HEK293 (cell line): ENCODE results near the gene CPA4.

Experiments
- CTCF ChIA-PET: fragments of 350-600 bp; formaldehyde crosslinking; extraction: SDS; loops from one replicate; lab custom pipeline; 2021; ENCODE audit warnings: antibody characterized with exemption; lab: Yijun Ruan, JAX
- POLR2A ChIA-PET: fragments of 300-600 bp; formaldehyde crosslinking; extraction: SDS; loops from one replicate; lab custom pipeline; 2020; ENCODE audit warnings: antibody characterized with exemption, inconsistent platforms; lab: Yijun Ruan, JAX
- H3K27ac ChIP-seq: fragments of 200-500 bp; sonication (Bioruptor generic); 2 replicates; pipeline ENCODE4 v1.5.1; 2014; ENCODE audit warnings: low read depth, low read length, control low read depth, inconsistent platforms; ENCODE audit errors: extremely low read depth
- H3K36me3 ChIP-seq, 2 experiments: fragments of 200-500 bp in 1 of 2; sonication (Bioruptor generic) in 1 of 2; 1 replicate in 1 of 2; 2 replicates in 1 of 2; pipeline ENCODE4 v1.5.1; 2014 to 2017; ENCODE audit warnings: inconsistent platforms in 2 of 2, low read length in 2 of 2; ENCODE audit not compliant: control insufficient read depth in 2 of 2, insufficient read depth in 1 of 2
- H3K4me1 ChIP-seq: fragments of 200-500 bp; sonication (Bioruptor generic); 2 replicates; pipeline ENCODE4 v1.5.1; 2014; ENCODE audit warnings: mild to moderate bottlenecking, low read length, inconsistent platforms; ENCODE audit not compliant: control insufficient read depth, insufficient read depth
- H3K4me3 ChIP-seq: 2 replicates; pipeline ENCODE4 v1.5.1; 2011; ENCODE audit warnings: low read depth, mild to moderate bottlenecking, control low read depth, low read length, moderate library complexity
- H3K9me3 ChIP-seq: fragments of 200-500 bp; sonication (Bioruptor generic); 2 replicates; pipeline ENCODE4 v1.5.1; 2014; ENCODE audit warnings: low read depth, low read length, inconsistent platforms; ENCODE audit not compliant: control insufficient read depth, insufficient read depth
- FEZF1 ChIP-seq: fragments of 450-650 bp; formaldehyde crosslinking; IDR thresholded peaks from 2 replicates; pipeline ENCODE4 v1.5.1; 2016; ENCODE audit warnings: missing biosample characterization, missing genetic modification characterization
- KLF16 ChIP-seq: fragments of 450-650 bp; formaldehyde crosslinking; IDR thresholded peaks from 2 replicates; pipeline ENCODE4 v1.5.1; 2017; ENCODE audit warnings: missing biosample characterization, missing genetic modification characterization
- OVOL3 ChIP-seq: fragments of 450-650 bp; formaldehyde crosslinking; IDR thresholded peaks from 2 replicates; pipeline ENCODE4 v1.5.1; 2016; ENCODE audit warnings: missing biosample characterization, missing genetic modification characterization
- PRDM1 ChIP-seq: fragments of 450-650 bp; formaldehyde crosslinking; IDR thresholded peaks from 2 replicates; pipeline ENCODE4; 2016; ENCODE audit warnings: missing biosample characterization, missing genetic modification characterization
- SALL2 ChIP-seq: fragments of 450-650 bp; formaldehyde crosslinking; IDR thresholded peaks from 2 replicates; pipeline ENCODE4 v1.5.0; 2017; ENCODE audit warnings: missing biosample characterization, mild to moderate bottlenecking, missing genetic modification characterization, borderline replicate concordance
- SETDB1 ChIP-seq: IDR thresholded peaks from one replicate; pipeline ENCODE4 v1.6.1; 2017; ENCODE audit warnings: mild to moderate bottlenecking, low read length, moderate library complexity, mixed read lengths; ENCODE audit not compliant: insufficient read length
- TCF7L2 ChIP-seq: IDR thresholded peaks from 2 replicates; pipeline ENCODE4 v1.6.1; 2011; ENCODE audit warnings: low read depth, mild to moderate bottlenecking, inconsistent platforms, low read length, moderate library complexity, borderline replicate concordance
- TRIM28 ChIP-seq: IDR thresholded peaks from 2 replicates; pipeline ENCODE4 v1.6.1; 2011; ENCODE audit warnings: low read length, control low read depth, borderline replicate concordance
- ZBTB17 ChIP-seq: fragments of 450-650 bp; formaldehyde crosslinking; IDR thresholded peaks from 2 replicates; pipeline ENCODE4 v1.5.1; 2016; ENCODE audit warnings: missing biosample characterization, missing genetic modification characterization
- ZBTB20 ChIP-seq: fragments of 450-650 bp; formaldehyde crosslinking; IDR thresholded peaks from 2 replicates; pipeline ENCODE4 v1.5.1; 2016; ENCODE audit warnings: missing biosample characterization, missing genetic modification characterization
- ZBTB21 ChIP-seq: fragments of 450-650 bp; formaldehyde crosslinking; IDR thresholded peaks from 2 replicates; pipeline ENCODE4 v1.5.1; 2017; ENCODE audit warnings: missing biosample characterization, missing genetic modification characterization
- ZNF146 ChIP-seq: fragments of 450-650 bp; formaldehyde crosslinking; IDR thresholded peaks from 2 replicates; pipeline ENCODE4 v1.5.1; 2016; ENCODE audit warnings: missing biosample characterization, missing genetic modification characterization
- ZNF16 ChIP-seq: fragments of 450-650 bp; formaldehyde crosslinking; IDR thresholded peaks from 2 replicates; pipeline ENCODE4 v1.5.1; 2016; ENCODE audit warnings: low read depth, missing biosample characterization, missing genetic modification characterization
- ZNF239 ChIP-seq: fragments of 450-650 bp; formaldehyde crosslinking; IDR thresholded peaks from 2 replicates; pipeline ENCODE4 v1.5.1; 2016; ENCODE audit warnings: missing biosample characterization, missing genetic modification characterization
- ZNF274 ChIP-seq, 2 experiments: fragments of 200-500 bp in 1 of 2; fragments of 450-650 bp in 1 of 2; sonication (Bioruptor generic) in 1 of 2; formaldehyde crosslinking in 1 of 2; IDR thresholded peaks; 2 replicates each; pipeline versions ENCODE4 v1.5.1 to v1.6.1; 2014 to 2016; ENCODE audit warnings: borderline replicate concordance in 1 of 2, inconsistent platforms in 1 of 2, low read length in 1 of 2, missing biosample characterization in 1 of 2, missing genetic modification characterization in 1 of 2
- ZNF354C ChIP-seq: fragments of 450-650 bp; formaldehyde crosslinking; IDR thresholded peaks from 2 replicates; pipeline ENCODE4 v1.5.1; 2016; ENCODE audit warnings: missing biosample characterization, missing genetic modification characterization, low read depth, borderline replicate concordance
- ZNF529 ChIP-seq: fragments of 450-650 bp; formaldehyde crosslinking; IDR thresholded peaks from 2 replicates; pipeline ENCODE4 v1.5.1; 2017; ENCODE audit warnings: missing genetic modification characterization, missing biosample characterization; ENCODE audit not compliant: insufficient replicate concordance
- ZNF548 ChIP-seq: fragments of 450-650 bp; formaldehyde crosslinking; IDR thresholded peaks from 2 replicates; pipeline ENCODE4 v1.5.1; 2016; ENCODE audit warnings: missing biosample characterization, missing genetic modification characterization
- ZNF610 ChIP-seq: fragments of 450-650 bp; formaldehyde crosslinking; IDR thresholded peaks from 2 replicates; pipeline ENCODE4 v1.5.1; 2016; ENCODE audit warnings: missing biosample characterization, missing genetic modification characterization, borderline replicate concordance
- ZNF629 ChIP-seq: fragments of 450-650 bp; formaldehyde crosslinking; IDR thresholded peaks from 2 replicates; pipeline ENCODE4 v1.5.1; 2017; ENCODE audit warnings: missing biosample characterization, missing genetic modification characterization
- ZNF664 ChIP-seq: fragments of 450-650 bp; formaldehyde crosslinking; IDR thresholded peaks from 2 replicates; pipeline ENCODE4 v1.5.1; 2016; ENCODE audit warnings: missing biosample characterization, missing genetic modification characterization
- ZNF677 ChIP-seq: fragments of 450-650 bp; IDR thresholded peaks from 2 replicates; pipeline ENCODE4 v1.5.0; 2018; ENCODE audit warnings: missing biosample characterization, mild to moderate bottlenecking, missing genetic modification characterization, moderate library complexity
- ZNF701 ChIP-seq: fragments of 450-650 bp; formaldehyde crosslinking; IDR thresholded peaks from 2 replicates; pipeline ENCODE4 v1.5.1; 2016; ENCODE audit warnings: missing biosample characterization, missing genetic modification characterization
- ZXDB ChIP-seq: fragments of 450-650 bp; formaldehyde crosslinking; IDR thresholded peaks from 2 replicates; pipeline ENCODE4 v1.5.1; 2016; ENCODE audit warnings: missing biosample characterization, missing genetic modification characterization
- TF ChIP-seq, protein P1 (sequence below): sonication (generic); formaldehyde crosslinking; IDR thresholded peaks from 2 replicates; pipeline ENCODE4 v1.8.1; 2022; ENCODE audit warnings: mild to moderate bottlenecking, moderate library complexity, missing genetic modification reagents
- TF ChIP-seq, protein P2 (sequence below): fragments of 450-650 bp; formaldehyde crosslinking; optimal IDR thresholded peaks from 2 replicates; pipeline ENCODE3; 2016; ENCODE audit warnings: missing biosample characterization, mild to moderate bottlenecking, missing genetic modification characterization
- TF ChIP-seq, protein P3 (sequence below): fragments of 450-650 bp; formaldehyde crosslinking; IDR thresholded peaks from 2 replicates; pipeline ENCODE4 v1.5.1; 2017; ENCODE audit warnings: missing biosample characterization, missing genetic modification characterization

Gene CPA4

DNA sequence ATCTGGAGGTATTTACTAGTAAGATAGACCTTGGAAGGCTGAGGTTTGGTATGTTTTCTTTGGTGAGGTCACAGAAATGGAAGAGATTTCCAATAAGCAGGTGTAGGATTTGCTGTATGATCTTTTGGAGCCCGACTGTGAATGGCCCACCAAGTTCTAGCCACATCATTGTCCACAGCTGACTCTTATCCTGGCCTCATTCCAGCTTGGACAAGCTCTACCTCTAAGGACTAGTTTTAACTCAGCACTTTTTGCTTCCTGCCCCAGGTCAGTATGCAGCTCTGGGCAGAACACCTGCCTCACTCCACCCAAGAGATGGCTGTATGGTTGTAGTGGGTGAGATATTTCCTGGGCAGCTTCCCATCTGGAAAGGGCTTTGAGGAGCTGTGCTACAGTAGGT is 6.1 kb upstream of the CPA4 start (continued):
- TF ChIP-seq FEZF1 (tag by site-specific recombination) (no peak), ZNF677 (no peak)
- TF ChIP-seq, protein P1, sequence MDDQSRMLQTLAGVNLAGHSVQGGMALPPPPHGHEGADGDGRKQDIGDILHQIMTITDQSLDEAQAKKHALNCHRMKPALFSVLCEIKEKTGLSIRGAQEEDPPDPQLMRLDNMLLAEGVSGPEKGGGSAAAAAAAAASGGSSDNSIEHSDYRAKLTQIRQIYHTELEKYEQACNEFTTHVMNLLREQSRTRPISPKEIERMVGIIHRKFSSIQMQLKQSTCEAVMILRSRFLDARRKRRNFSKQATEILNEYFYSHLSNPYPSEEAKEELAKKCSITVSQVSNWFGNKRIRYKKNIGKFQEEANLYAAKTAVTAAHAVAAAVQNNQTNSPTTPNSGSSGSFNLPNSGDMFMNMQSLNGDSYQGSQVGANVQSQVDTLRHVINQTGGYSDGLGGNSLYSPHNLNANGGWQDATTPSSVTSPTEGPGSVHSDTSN (CRISPR knock-in tag): no peak

DNA sequence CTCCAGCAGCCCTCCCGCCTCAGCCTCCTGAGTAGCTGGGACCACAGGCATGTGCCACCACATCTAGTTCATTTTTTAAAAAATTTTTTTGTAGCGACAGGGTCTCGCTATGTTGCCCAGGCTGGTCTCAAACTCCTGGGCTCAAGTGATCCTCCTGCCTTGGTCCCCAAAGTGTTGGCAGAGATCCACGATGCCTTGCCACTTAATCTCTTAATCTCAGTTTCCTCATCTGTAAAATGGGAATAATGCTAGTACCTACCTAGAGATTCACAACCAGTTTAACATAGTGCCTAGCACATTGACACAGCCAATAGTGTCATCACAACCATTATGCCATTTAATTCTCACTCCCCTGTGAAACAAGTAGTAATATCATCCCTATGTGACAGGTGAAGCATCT is 4.8 kb upstream of the CPA4 start:
- CTCF ChIA-PET: interaction anchor here (1.1 kb wide), 1 partner anchor 10 kb away, joined by 5 read pairs; no protein-coding TSS in a partner anchor
- Histone ChIP-seq H3K4me3 (no peak overlapping the region), H3K27ac (no peak overlapping the region), H3K36me3 (no peaks in the 10 kb centered on the region), H3K9me3 (no peaks in the 10 kb centered on the region), H3K4me1 (no peaks in the 10 kb centered on the region)
- POLR2A ChIA-PET: no interaction called here
- TF ChIP-seq ZNF354C (tag by site-specific recombination): no peak
- TF ChIP-seq ZNF664 (tag by site-specific recombination): no peak
- TF ChIP-seq ZNF146 (tag by site-specific recombination): no peak
- TF ChIP-seq, protein P2, sequence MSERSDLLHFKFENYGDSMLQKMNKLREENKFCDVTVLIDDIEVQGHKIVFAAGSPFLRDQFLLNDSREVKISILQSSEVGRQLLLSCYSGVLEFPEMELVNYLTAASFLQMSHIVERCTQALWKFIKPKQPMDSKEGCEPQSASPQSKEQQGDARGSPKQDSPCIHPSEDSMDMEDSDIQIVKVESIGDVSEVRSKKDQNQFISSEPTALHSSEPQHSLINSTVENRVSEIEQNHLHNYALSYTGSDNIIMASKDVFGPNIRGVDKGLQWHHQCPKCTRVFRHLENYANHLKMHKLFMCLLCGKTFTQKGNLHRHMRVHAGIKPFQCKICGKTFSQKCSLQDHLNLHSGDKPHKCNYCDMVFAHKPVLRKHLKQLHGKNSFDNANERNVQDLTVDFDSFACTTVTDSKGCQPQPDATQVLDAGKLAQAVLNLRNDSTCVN (tag by site-specific recombination): no peak
- TF ChIP-seq, protein P3, sequence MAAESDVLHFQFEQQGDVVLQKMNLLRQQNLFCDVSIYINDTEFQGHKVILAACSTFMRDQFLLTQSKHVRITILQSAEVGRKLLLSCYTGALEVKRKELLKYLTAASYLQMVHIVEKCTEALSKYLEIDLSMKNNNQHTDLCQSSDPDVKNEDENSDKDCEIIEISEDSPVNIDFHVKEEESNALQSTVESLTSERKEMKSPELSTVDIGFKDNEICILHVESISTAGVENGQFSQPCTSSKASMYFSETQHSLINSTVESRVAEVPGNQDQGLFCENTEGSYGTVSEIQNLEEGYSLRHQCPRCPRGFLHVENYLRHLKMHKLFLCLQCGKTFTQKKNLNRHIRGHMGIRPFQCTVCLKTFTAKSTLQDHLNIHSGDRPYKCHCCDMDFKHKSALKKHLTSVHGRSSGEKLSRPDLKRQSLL: no peak
- TF ChIP-seq OVOL3 (tag by site-specific recombination): no peak
- TF ChIP-seq ZNF629: no peak
- TF ChIP-seq ZBTB20: no peak
- no peak for TF ChIP-seq ZNF610 (tag by site-specific recombination)
- no peak for TF ChIP-seq SETDB1
- no peak for TF ChIP-seq KLF16
- TF ChIP-seq ZNF274 (IDR thresholded peaks at IDR 0.05; ENCODE audit: low read length): no peak
- TF ChIP-seq ZNF274 (tag by site-specific recombination; IDR thresholded peaks at IDR 0.05; ENCODE audit: borderline replicate concordance): no peak
- no peak for TF ChIP-seq SALL2 (tag by site-specific recombination)
- no peak for TF ChIP-seq ZNF529 (tag by site-specific recombination)
- no peak for TF ChIP-seq TCF7L2
- no peak for TF ChIP-seq TRIM28
- TF ChIP-seq ZXDB: no peak
- TF ChIP-seq ZBTB21 (tag by site-specific recombination): no peak
- no peak for TF ChIP-seq ZNF16 (tag by site-specific recombination)

DNA sequence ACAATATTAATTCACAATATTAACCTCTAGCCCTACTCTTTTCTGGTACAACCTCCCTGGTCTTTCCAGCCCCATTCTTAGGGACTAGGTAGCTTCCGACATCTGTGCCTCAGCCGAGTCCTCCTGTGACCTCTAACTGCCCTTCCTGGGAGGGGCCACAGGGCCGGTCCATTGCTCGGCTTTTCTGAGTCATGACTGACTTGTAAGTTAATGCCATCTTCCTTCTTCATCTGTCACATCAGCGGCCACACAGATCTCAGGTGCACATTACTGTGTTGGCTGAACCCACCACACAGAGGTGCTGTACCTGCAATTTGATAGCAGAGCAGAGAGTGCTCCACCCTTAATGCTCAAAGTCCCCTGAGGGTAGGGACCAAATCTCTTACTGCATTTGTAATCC is 4.1 kb upstream of the CPA4 start:
- ChIA-PET CTCF (interaction anchor here (1.1 kb wide), 1 partner anchor 11 kb away, joined by 5 read pairs; no protein-coding TSS in a partner anchor), POLR2A (no interaction called here)
- TF ChIP-seq ZBTB17 (tag by site-specific recombination): no peak
- TF ChIP-seq, protein P3: no peak
- no peak for TF ChIP-seq ZNF239 (tag by site-specific recombination)
- no peak for TF ChIP-seq ZNF548 (tag by site-specific recombination)
- TF ChIP-seq PRDM1 (tag by site-specific recombination): no peak
- no peak for TF ChIP-seq ZNF701 (tag by site-specific recombination)
- Histone ChIP-seq H3K9me3 (no peaks in the 10 kb centered on the region), H3K36me3 (no peaks in the 10 kb centered on the region), H3K4me3 (no peak overlapping the region), H3K27ac (no peak overlapping the region), H3K4me1 (no peaks in the 10 kb centered on the region)
